22Rv1 (cell line): ENCODE measurements around the gene NPM3.

Experiments used
- H3K27ac ChIP-seq: fragments of 450-650 bp; 2 replicates; pipeline ENCODE4 v1.5.1; 2017
- CTCF ChIP-seq: fragments of 450-650 bp; IDR thresholded peaks from 2 replicates; pipeline ENCODE4 v1.5.1; 2017; ENCODE audit warnings: mild to moderate bottlenecking
- ZFX ChIP-seq: fragments of 450-650 bp; IDR thresholded peaks from 2 replicates; pipeline ENCODE4 v1.6.1; 2017; ENCODE audit warnings: antibody characterized with exemption, borderline replicate concordance

NPM3 gene

GRCh38 chr10:101780818-101781654, 2.2 kb downstream of the NPM3 start:
- H3K27ac ChIP-seq: peak overlapping the region; percentile 70
- TF ChIP-seq ZFX (no peak), CTCF (peak; percentile 97)

GRCh38 chr10:101780187-101780817, 2.9 kb downstream of the NPM3 start:
- TF ChIP-seq CTCF: peak; percentile 3
- TF ChIP-seq ZFX: no peak
- peak overlapping the region; percentile 70 for H3K27ac ChIP-seq

GRCh38 chr10:101779544-101780186, 3.6 kb downstream of the NPM3 start:
- H3K27ac ChIP-seq: no peak overlapping the region
- peak; percentile 94 for TF ChIP-seq CTCF
- no peak for TF ChIP-seq ZFX

GRCh38 chr10:101778781-101779543, 4.3 kb downstream of the NPM3 start:
- no peak for TF ChIP-seq CTCF
- no peak for TF ChIP-seq ZFX
- no peak overlapping the region for H3K27ac ChIP-seq

GRCh38 chr10:101778151-101778780, 5.0 kb downstream of the NPM3 start:
- H3K27ac ChIP-seq: no peak overlapping the region
- TF ChIP-seq ZFX (no peak), CTCF (no peak)

GRCh38 chr10:101777619-101778145, 5.6 kb downstream of the NPM3 start:
- no peak overlapping the region for H3K27ac ChIP-seq

More at GRCh38 chr10:101777619-101778145, 5.6 kb downstream of the NPM3 start:
- no peak for TF ChIP-seq CTCF
- TF ChIP-seq ZFX: no peak
